Bone marrow (tissue), 2 donors: ENCODE data around the gene OR2J1.
"Not testable (repeated sequence)": the region's sequence is repeated elsewhere in the genome, so short reads cannot be mapped to it uniquely, and the experiment has no call there.

Experiments
- DNase-seq, 2 donors: peaks; one replicate each; lab custom pipeline; 2025; lab: John Stamatoyannopoulos, UW

Gene OR2J1

DNA sequence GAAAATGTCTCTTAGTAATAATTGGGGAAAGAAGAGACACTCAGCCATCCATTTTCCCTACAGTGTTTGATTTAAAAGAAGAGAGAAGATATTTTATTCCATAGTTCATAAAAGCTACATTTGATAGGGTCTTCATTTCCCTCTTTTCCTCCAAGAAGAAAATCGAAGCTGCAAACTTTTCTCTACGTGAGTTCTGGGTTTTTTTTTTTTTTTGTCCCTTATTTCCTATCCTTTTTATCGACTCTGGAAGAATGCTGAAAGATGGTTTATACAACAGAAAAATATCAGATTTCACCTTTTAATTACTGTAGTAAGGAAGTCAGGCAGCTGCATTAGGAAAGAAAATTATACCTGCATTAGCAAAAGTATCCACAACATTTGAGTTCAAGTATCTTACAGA, at the start of gene OR2J1:
Gene OR2J1, plus strand, starts transcription at position 301 of the 400 bp plus-strand sequence. CDS start 1,453 bp downstream, outside the sequence.
- no peak for DNase-seq

DNA sequence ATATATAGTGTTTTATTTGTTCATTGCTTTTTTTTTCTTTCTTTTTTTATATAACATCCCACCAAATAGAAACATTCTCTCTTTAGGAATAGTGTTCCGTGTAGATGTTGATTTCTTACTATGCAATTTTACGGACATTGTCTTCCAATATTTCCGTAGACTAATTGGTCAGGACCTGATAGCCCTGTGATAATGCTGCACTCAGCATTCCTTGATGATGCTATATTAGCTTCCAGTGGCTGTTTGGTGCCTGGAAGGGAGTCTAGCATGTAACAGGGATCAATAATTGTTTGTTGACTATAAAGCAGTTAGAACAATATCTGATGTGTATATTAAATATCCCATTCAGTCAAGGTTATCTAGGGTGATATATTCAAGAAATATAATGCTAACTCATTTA, 47.6 kb upstream of the OR2J1 start:
- DNase-seq: no peak

DNA sequence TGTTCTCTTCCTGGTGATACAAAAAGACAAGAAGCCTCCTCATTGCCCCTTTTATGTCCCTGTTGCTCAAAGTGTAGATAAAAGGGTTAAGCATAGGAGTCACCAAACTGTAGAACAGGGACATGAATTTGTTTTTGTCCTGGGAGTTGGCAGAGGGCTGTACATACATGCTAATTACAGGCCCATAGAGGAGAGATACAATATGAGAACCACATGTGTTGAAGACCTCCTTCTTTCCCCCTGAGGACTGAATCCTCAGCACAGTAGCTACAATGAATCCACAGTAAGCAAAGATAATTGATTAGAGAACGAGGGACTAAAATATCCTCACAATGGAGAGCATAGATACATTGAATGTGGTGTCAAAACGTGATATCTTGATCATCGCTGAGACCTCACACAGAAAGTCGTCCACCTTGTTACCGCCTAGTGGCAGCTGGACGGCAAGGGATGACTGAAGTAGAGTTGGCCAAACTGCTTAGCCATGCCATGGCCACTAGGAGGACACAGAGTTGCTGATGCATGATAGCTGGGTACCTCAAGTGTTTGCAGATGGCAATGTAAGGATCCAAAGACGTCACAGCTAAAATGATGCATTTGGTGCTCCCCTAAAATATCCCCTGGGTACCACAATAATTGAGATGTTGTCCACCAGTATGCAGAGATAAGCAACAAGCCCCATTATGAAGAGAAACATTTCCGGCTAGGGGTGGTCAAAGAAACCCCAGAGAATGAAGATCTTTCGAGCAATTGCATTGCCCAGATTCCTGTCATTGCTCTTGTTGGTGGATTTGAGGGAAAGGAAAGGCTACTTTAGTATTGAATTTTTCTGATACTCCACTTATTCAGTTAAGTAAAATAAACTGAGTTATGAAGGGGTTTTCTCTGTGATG, 27.2 kb upstream of the OR2J1 start:
- DNase-seq: no peak

DNA sequence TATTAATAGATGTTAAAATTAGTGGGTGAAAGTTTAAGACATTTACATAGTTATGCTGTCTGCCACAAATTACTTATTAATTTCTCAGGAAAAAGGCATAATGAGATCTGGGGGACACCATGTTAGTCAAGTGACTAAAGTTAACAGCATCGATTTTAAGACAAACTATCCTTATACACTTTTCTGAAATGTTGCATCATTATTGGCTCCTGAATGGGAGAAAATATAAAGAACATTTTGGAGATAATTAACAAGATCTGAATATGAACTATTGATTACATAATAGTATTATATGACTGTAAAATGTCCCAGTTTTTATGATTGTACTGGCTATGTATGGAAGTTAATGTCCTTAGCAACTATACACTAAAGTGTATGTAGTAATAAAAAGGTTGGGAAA, 20.1 kb upstream of the OR2J1 start:
- no peak for DNase-seq

DNA sequence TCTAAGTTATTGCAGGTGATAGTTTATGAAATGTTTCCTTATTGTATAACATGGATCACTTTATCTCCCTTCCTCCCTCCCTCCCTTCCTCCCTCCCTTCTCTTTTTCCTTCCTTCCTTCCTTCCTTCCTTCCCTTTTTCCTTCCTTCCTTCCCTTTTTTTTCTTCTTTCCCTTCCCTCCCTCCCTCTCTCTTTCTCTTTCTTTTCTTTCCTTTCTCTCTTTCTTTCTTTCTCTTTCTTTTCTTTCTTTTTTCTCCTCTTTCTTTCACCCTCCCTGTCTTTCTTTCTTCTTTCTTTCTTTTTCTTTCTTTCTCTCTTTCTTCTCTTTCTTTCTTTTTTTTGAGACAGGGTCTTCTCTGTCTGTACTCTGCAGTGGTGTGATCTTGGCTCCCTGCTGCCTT, 18.0 kb upstream of the OR2J1 start:
- DNase-seq: no peak

DNA sequence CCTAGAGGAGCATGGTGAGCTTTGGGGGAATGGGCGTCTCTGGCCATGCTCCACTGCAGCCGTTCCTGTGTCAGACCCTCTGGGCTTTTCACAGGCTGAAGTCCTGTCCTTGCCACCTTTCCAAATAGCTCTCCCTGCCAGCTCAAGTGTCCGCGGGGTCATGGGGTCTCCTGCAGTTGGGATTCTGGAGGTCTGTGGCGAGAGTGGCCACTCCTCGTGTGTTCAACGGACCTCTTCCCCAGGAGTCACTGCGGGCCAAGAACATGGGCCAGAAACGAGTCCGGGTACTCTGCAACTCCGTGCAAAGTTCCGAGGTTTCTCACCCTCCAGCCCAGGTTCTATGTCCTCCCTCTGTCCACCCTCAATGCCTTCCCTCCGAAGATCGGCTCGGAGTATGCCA, 16.8 kb upstream of the OR2J1 start:
- no peak for DNase-seq

DNA sequence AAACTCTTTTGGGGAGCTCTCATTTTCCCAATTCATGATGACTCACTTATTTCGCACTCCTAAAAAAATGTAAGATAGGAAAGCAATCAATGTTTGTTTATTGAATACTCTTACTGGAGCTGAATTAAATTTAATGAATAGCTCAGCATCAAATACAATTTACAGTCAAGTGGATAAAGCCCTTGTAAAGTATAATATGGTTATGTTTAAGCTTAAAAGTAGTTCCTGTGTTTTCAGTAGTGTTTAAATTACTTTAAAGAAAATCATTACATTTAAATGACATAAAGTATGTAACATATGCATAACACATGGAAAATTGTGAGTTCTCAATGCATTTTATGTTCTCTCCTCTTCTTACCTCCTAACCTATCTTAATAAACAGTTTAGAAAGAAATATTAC, 12.1 kb upstream of the OR2J1 start, which contains the start of gene OR2B3:
Gene OR2B3, minus strand, starts transcription at position 101 of the 400 bp plus-strand sequence. Its CDS starts 65 bp downstream, at position 36.
- DNase-seq: no peak

DNA sequence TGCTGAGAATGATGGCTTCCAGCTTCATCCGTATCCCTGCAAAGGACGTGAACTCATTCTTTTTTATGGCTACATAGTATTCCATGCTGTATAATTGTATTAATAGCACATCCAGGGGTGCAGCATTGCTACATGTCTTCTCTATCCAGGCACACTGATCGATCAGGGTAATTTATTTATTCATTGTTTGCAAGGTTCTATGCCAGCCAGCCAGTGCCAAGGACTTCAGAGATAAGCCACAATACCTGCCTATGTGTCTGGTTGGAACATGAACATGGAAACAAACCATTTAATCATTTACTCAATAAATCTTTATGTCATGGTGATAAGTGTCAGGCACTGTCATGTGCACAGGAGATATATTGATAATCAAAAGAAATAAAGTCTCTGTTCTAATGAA, 6.3 kb upstream of the OR2J1 start:
- no peak for DNase-seq

DNA sequence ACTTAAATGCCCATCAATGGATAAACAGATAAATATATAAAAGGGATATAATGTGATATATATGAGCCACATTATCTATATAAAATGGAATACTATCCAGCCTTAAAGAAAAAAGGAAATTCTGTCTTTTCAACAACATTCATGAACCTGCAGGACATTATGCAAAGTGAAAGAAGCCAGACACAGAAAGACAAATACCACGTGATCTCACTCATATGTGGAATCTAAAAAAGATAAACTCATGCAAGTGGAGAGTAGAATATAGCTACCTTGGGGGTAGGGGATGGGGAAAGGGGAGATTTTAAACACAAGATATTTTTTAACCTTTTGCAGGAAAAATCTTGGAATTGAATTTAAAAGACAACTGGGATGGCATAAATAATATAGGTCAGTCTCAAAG, 1.5 kb upstream of the OR2J1 start:
- DNase-seq: no peak

DNA sequence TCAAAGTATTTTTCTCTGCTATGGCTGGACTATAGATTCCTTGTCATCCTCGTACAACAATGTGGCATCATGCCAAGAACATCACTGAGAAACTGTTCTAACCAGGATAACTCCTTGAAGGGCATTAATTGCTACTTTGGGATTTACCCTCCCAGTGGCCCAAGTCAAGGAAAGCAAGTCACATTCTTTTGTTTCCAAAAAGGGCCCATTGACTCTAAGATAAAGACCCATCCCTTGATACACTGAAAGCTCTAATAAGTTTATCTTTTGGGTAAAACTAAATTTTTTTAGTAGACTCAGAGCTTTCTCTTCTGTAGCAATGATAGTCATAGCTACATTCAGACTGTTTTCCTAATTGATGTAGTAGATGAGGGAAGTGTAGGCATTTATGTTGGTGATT, 8.5 kb downstream of the OR2J1 start, which contains the start of gene OR2J3:
Gene OR2J3, plus strand, starts transcription at position 301 of the 400 bp plus-strand sequence. CDS start 3,833 bp downstream, outside the sequence.
- DNase-seq: no peak

DNA sequence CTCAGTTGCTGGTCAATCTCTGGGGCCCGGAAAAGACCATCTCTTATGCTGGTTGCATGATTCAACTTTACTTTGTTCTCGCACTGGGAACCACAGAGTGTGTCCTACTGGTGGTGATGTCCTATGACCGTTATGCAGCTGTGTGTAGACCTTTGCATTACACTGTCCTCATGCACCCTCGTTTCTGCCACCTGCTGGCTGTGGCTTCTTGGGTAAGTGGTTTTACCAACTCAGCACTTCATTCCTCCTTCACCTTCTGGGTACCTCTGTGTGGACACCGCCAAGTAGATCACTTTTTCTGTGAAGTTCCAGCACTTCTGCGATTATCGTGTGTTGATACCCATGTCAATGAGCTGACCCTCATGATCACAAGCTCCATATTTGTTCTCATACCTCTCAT, 12.8 kb downstream of the OR2J1 start:
- no peak for DNase-seq

DNA sequence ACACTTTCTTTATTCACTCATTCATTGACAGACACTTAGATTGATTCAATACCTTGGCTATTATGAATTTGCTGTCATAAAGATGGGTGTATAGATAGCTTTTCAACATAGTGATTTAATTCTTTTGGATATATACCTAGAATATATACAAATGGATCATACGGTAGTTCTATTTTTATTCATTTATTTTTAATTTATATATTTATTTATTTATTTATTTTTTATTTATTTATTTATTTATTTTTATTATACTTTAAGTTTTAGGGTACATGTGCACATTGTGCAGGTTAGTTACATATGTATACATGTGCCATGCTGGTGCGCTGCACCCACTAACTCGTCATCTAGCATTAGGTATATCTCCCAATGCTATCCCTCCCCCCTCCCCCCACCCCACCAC, 15.7 kb downstream of the OR2J1 start:
- DNase-seq: not testable (repeated sequence)

DNA sequence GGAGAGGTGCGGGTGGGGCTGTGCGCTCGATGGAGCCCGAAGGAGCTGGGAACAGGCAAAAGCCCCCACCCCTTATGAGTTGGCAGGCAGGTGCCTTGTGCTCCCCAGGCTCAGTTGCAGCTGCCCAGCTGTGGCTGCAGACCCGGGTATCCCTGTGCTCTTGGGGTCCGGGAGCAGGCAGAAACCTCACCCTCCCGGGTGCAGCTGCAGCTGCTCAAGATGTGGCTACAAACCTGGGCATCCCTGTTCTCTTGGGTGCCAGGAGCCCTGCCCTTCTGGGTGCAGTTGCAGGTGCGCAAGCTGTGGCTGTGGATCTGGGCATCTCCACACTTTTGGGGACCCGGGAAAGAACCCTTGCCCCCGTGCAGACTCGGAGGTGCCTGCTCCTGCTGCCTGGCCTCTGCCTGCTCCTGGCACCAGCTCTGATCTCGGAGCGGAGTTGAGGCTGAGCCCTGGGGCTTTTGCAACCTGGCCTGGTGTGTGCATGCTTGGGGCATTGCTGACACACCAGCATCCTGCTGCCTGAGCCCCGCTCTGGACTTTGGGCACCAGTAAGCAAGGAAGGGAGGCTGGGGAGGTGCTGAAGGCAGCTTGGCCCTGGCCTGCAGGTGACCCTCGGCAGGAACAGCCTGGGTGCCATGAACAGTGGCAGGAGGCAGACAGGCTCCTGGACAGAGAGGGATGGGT, 30.2 kb downstream of the OR2J1 start:
- no peak for DNase-seq

DNA sequence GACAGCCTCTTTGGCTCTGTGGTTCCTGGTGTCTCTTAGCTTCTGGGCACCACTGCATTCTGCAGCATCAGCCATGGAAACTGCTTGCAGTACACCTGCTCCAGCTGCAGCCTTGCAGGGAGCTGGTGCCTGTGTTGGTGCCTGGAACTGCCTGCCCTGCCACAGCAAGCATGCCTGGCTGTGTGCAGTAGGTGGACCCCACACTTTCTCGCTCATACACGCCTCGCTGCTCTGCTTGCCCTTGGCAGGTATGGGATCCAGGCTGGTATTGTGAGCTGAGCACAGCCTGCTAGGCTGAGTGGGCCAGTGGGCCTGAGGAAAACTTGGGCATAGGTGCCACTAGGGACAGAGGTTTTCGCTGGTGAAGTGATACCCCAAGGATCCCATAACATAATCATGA, 31.4 kb downstream of the OR2J1 start:
- DNase-seq: no peak

DNA sequence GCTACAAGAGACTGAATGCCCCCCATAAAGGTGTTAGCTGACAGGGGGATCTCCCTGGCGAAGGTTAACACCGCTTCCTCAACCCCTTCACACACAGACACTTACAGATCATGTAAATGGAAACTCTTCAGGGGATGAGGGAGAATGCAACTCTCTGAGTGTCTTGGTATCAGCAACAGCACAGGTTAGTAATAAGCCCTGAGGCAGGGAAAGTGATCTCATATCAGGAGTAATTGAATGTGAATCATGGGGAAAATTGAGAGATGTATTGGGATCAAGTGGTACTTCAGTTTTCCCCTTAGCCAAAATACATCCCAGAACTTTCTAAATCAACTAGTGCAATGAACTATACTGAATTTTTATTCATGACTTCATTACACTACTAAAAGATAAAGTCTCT, 32.4 kb downstream of the OR2J1 start:
- no peak for DNase-seq

DNA sequence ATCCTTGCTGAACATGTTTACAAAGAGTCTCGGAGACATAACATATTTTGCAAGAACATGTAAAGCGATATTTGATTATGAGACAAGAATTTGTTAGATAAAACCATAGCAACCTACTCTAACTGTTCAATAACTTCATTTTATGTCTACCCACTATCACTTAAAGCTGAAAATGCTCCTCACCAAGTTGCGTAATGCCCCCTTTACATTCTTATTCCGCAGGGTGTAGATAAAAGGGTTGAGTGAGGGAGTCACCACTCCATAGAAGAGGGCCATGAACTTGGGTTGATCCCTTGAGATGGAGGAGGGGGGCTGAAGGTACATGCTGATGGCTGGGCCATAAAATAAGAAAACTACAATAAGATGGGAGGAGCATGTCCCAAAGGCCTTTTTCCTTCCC, 38.4 kb downstream of the OR2J1 start:
- no peak for DNase-seq

DNA sequence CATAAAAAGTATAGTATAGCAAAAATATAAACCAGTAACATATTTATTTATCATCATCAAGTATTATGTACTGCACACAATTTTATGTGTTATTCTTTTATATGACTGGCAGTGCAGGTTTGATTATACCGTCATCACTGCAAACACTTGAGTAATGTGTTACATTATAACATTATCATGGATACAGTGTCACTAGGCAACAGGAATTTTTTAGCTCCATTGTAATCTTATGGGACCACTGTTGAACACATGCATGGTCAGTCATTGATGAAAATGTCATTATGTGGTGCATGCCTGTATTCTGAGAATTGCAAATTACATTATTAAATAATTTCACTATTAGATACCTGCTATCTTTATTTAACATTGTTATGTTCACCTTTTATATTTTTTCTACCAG, 42.3 kb downstream of the OR2J1 start:
- DNase-seq: no peak

DNA sequence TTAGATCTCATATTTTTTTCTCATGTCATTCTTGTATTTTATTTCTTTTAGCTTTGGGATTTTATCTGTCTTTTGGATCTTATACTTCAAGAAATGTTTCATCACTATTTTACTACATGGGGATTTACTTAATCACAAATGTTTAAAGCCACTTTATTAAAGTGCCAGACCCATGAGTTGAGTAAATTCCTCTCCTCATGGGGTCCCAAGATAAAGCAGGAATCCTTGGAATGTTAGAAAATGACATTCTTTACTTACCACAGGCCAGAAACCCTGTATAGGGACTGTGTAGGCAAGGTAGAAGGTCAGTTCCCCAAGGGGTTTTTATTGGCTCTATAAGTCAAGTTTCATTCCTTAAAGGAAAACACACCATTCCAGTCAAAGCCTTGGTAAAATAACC, 43.0 kb downstream of the OR2J1 start:
- no peak for DNase-seq

DNA sequence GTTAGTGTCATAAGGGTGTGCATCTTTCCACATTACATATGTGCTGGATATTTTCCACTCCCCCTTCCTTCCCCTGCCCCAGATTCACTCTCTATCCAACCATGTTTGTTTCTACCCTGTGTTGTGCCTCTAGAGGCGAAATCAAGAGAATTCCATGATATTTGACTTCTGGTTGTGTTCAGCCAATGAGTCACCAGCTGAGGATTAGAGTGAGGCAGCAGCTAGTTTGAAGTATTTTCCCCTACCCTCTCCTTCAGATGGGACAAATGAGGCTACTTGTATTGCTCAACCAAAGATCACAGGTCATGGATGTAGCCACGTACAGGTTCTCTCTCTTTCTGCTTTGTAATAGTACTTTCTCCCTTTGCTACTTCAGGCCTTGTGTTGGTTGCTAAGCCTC, 46.9 kb downstream of the OR2J1 start:
- no peak for DNase-seq

DNA sequence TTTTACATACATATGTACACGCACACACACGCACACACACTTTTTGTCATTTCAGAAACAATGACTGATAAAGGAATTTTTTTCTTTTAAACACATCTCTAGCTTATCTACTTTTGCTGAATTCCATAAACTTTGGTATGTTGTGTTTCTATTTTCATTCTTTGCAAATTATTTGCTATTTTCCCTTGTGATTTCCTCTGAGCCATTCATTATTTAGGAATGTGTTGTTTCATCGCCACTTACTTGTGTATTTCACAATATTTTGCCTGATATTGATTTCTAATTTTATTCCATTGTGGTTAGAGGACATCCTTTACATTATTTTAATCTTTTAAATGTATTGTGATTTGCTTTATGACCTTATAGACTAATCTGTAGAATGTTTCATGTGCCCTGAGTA, 47.8 kb downstream of the OR2J1 start:
- no peak for DNase-seq

DNA sequence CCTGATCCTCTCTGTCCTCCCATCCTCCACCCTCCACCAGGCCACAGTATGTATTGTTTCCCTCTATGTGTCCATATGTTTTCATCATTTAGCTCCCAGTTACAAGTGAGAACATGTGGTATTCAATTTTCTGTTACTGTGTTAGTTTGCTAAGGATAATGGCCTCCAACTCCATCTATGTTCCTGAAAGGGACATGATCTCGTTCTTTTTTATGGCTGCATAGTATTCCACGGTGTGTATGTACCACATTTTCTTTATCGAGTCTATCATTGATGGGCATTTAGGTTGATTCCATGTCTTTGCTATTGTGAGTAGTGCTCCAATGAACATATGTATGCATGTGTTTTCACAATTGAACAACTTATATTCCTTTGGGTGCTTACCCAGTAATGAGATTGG, 50.2 kb downstream of the OR2J1 start:
- DNase-seq: not testable (repeated sequence)
